Stimulated activated naive B cell treated with anti-CD40 and anti-IgM and Interleukin-4, amounts not matched to agents 10 μg/mL and 1 μg/mL and 100 μg/mL, for 72 hours (primary cell): ENCODE data around the gene APOOL.

ENCODE experiments used
- ATAC-seq, 2 donors: fragments of 150-1000 bp; cut with Tn5 transposase; replicated peaks; 2 replicates each; pipeline ENCODE4 v1.10.0; 2021; ENCODE audit warnings: moderate library complexity in 1 of 2
- DNase-seq: peaks from one replicate; pipeline ENCODE4 v3.0.0; 2021
- H3K27ac Mint-ChIP-seq: one replicate; pipeline ENCODE4 v1.8.0; 2022; ENCODE audit warnings: mild to moderate bottlenecking, mixed read lengths
- H3K27me3 Mint-ChIP-seq, 2 donors: one replicate each; pipeline ENCODE4 v1.8.0; 2022; ENCODE audit warnings: mixed read lengths in 2 of 2
- H3K36me3 Mint-ChIP-seq, 2 donors: one replicate each; pipeline ENCODE4 v1.8.0; 2022; ENCODE audit warnings: mixed read lengths in 2 of 2, mild to moderate bottlenecking in 1 of 2
- H3K4me1 Mint-ChIP-seq, 2 donors: one replicate each; pipeline ENCODE4 v1.8.0; 2022; ENCODE audit warnings: mixed read lengths in 2 of 2, mild to moderate bottlenecking in 1 of 2
- H3K4me3 Mint-ChIP-seq, 2 donors: one replicate each; pipeline ENCODE4 v1.8.0; 2022; ENCODE audit warnings: mild to moderate bottlenecking in 2 of 2, mixed read lengths in 2 of 2, moderate library complexity in 1 of 2
- H3K9me3 Mint-ChIP-seq, 2 donors: one replicate each; pipeline ENCODE4 v1.8.0; 2022; ENCODE audit warnings: mixed read lengths in 2 of 2, mild to moderate bottlenecking in 1 of 2

APOOL gene

DNA sequence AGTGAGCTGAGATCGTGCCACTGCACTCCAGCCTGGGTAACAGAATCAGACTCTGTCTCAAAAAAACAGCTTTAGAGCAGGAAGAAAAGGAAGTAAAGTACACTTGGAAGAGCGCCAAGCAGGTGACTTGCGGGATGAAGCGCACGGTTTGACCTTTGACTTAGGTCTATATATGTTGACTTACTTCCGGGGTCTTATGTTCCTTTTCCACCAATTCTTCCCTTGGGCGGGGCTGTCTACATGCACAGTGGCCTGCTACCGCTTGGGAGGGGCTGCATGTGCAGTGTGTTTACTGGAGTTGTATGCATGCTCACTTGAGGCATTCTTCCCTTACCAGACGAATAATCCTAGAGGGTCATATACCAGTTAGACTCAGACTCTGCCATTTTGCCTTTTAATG lies 108.6 kb downstream of the APOOL start:
- DNase-seq (no peak), ATAC-seq (peak in 1 of 2 donors; percentile 33)
- Mint-ChIP-seq H3K9me3 (no peaks in the 10 kb centered on the region), H3K36me3 (no peaks in the 10 kb centered on the region), H3K4me3 (no peak overlapping the region), H3K27me3 (peaks cover 0 to 4% of the 10 kb centered on the region in 2 donors), H3K27ac (no peak overlapping the region), H3K4me1 (peaks cover 0 to 11% of the 10 kb centered on the region in 2 donors)

DNA sequence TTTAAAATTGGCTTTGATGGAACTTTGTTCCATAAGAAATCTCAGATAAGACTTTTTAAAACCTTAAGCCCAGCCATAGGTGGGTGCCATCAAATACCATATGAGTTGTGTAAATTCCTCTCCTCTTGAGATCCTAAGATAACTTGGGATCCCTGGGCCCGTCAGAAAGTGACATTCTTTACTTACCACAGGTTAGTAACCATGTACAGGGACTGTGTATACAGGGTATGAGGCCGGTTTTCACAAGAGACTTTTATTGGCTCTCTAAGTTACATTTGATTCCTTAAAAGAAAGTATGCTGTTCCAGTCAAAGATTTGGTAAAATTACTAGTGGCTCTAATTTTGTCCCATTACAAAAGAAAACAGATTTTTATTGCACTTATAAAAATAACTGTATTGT lies 110.1 kb downstream of the APOOL start:
- Mint-ChIP-seq H3K27me3 (peaks cover 0 to 4% of the 10 kb centered on the region in 2 donors), H3K4me1 (peaks cover 0 to 11% of the 10 kb centered on the region in 2 donors), H3K9me3 (no peaks in the 10 kb centered on the region), H3K27ac (no peak overlapping the region), H3K36me3 (no peaks in the 10 kb centered on the region), H3K4me3 (no peak overlapping the region)
- ATAC-seq (no peak), DNase-seq (no peak)

DNA sequence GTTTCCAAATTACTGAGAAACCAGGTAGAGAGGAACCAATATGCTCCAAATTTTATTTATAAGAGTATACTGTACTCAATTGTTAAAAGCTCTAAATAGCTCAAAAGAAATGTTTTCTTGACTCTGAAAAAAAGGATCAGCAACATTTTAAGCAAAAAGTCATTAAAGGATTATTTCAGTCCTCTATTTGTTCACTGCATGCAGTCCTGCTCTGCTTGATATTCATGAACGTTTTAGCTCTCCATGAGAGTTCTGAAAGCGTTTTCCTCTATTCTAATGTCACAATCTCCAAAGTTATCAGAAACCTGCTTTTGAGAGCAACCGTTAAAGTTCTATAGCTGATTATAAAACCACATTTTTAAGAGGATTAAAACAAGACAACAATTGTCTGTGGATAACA lies 110.5 kb downstream of the APOOL start:
- Mint-ChIP-seq H3K27me3 (peaks cover 0 to 4% of the 10 kb centered on the region in 2 donors), H3K27ac (no peak overlapping the region), H3K9me3 (no peaks in the 10 kb centered on the region)

DNA sequence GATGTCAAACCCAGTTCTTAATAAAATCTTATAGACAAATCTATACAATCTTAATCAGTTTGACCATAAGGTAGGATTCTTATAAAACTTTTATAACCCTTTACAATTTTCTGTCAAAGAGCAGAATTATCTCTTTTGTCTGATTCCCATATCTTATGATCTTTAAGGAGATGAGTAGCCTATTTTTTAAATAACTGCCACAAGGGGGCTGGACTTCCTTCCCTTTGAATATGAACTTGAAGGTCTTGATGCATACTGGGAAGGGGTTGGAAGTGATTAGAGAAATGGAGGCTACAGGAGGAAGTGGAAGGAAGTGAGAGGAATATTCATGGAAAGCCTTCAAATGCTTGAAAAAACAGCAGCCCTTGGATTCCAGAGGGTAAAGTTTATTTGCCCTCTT lies 111.1 kb downstream of the APOOL start:
- Mint-ChIP-seq H3K4me1 (peaks cover 0 to 11% of the 10 kb centered on the region in 2 donors), H3K9me3 (no peaks in the 10 kb centered on the region), H3K36me3 (no peaks in the 10 kb centered on the region), H3K27ac (no peak overlapping the region), H3K4me3 (no peak overlapping the region), H3K27me3 (peaks cover 0 to 4% of the 10 kb centered on the region in 2 donors)
- ATAC-seq (no peak), DNase-seq (no peak)

More for the DNA sequence above, 110.5 kb downstream of the APOOL start:
- H3K4me1 Mint-ChIP-seq: peaks cover 0 to 11% of the 10 kb centered on the region in 2 donors
- ATAC-seq (no peak), DNase-seq (no peak)
- no peak overlapping the region for H3K4me3 Mint-ChIP-seq
- H3K36me3 Mint-ChIP-seq: no peaks in the 10 kb centered on the region

DNA sequence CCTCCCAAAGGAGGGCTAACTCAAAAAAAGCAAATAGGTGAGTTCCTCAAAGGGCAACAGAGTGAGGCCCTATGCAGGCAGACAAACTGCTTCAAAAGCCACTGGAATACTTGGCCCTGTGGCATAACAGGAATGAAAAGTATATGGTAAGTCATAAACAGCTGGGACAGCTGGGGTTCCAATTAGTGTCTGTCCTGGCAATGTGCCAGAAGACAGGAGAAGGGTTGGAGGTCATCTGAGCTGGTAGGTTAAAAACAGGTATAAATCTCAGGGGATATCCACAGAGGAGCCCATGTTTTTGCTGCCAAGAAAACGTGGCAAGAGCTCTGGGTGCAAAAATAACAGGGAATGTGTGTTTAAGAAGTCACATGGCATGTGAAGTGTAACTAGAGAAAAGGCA lies 111.6 kb downstream of the APOOL start:
- H3K36me3 Mint-ChIP-seq: no peaks in the 10 kb centered on the region
- no peak overlapping the region for H3K27ac Mint-ChIP-seq
- peaks cover 0 to 4% of the 10 kb centered on the region in 2 donors for H3K27me3 Mint-ChIP-seq
- DNase-seq (no peak), ATAC-seq (no peak)
- H3K4me1 Mint-ChIP-seq: peaks cover 0 to 11% of the 10 kb centered on the region in 2 donors
- no peak overlapping the region for H3K4me3 Mint-ChIP-seq
- H3K9me3 Mint-ChIP-seq: no peaks in the 10 kb centered on the region

DNA sequence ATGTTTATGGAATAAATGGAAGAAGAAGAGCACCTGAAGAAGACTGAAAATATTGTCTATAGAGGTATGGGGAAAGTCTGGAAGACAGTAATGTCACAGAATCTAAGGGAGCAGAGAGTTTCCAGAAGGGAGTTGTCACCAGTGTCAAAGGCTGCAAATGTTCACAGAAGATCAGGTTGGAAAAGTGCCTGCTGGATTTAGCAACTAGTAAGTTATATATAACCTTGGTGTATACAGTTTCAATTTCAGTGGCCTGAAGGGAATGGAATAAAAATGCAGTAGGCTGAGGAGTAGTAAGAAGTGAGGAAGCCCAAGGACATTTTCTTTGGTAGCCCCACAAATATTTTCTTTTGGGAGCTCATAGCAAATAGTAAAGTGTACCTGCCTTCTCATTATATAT lies 132.7 kb downstream of the APOOL start:
- H3K9me3 Mint-ChIP-seq: peaks cover 2 to 6% of the 10 kb centered on the region in 2 donors
- H3K27me3 Mint-ChIP-seq: peaks cover 0 to 6% of the 10 kb centered on the region in 2 donors
- DNase-seq (no peak), ATAC-seq (no peak)
- H3K4me3 Mint-ChIP-seq: no peak overlapping the region
- peaks cover 0 to 3% of the 10 kb centered on the region in 2 donors for H3K4me1 Mint-ChIP-seq
- no peaks in the 10 kb centered on the region for H3K36me3 Mint-ChIP-seq
- H3K27ac Mint-ChIP-seq: no peak overlapping the region

DNA sequence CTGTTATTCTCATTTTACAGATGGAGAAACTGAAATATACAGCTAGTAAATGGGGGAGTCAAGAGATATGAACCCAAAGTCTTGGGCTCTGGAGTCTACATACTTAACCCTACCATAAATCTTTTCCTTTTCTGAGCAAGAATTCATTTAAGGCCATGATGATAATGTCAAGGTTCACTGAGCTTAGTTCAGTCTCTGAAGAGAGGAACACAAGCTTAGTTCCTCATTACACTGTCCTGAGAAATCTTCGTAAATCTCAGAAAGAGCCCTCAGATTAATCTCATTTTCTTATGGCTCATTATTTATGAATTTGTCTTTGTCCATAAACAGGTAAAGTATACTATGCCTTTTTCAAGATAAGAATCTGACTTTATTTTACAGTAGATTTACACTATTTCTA lies 135.7 kb downstream of the APOOL start:
- Mint-ChIP-seq H3K4me1 (peaks cover 3 to 4% of the 10 kb centered on the region in 2 donors), H3K9me3 (peaks cover 2 to 5% of the 10 kb centered on the region in 2 donors), H3K27ac (no peak overlapping the region), H3K36me3 (no peaks in the 10 kb centered on the region), H3K27me3 (peaks cover 0 to 3% of the 10 kb centered on the region in 2 donors), H3K4me3 (no peak overlapping the region)
- ATAC-seq (peak in 1 of 2 donors; percentile 46), DNase-seq (no peak)

DNA sequence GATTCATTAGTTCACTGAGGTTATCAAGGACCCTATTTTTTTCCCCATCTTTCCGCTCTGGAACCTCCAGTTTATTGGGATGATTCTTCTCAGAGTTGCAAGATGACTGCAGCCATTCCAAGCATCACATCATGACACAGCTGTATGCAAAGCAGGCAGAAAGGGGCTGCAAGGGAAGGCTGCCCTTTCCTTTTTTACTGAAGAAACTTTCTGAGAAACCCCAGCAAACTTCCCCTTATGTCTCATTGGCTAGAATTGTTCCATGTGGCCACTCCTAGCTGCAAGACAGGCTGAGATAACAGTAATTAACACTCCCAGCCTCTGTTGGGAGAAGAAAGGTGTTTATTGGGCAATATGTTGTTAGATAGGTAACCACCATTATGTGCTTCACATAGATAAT lies 137.3 kb downstream of the APOOL start:
- DNase-seq (peak; percentile 1), ATAC-seq (peak; percentile 83 to 90)
- H3K36me3 Mint-ChIP-seq: no peaks in the 10 kb centered on the region
- no peak overlapping the region for H3K27ac Mint-ChIP-seq
- no peak overlapping the region for H3K4me3 Mint-ChIP-seq
- peaks cover 3 to 4% of the 10 kb centered on the region in 2 donors for H3K4me1 Mint-ChIP-seq
- H3K27me3 Mint-ChIP-seq: no peaks in the 10 kb centered on the region
- no peaks in the 10 kb centered on the region for H3K9me3 Mint-ChIP-seq
